Vagina (tissue), 2 donors: ENCODE data around the gene ETV5. TPM values are rescaled to one million over a fixed set of nuclear protein-coding genes. Genes with fewer than 3 reads are reported as not detected.

Experiments used
- DNase-seq, 2 donors: peaks; one replicate each; pipeline ENCODE4 v3.0.0-alpha.2; 2017; ENCODE audit errors: extremely low spot score in 2 of 2
- H3K27ac ChIP-seq: fragments of 200-600 bp; sonication (generic); one replicate; pipeline ENCODE4 v1.5.1; 2019
- H3K27me3 ChIP-seq: fragments of 200-600 bp; sonication (generic); one replicate; pipeline ENCODE4 v1.5.1; 2019
- H3K36me3 ChIP-seq, 2 donors: fragments of 200-600 bp; sonication (generic); one replicate each; pipeline ENCODE4 v1.5.1; 2017 to 2019
- H3K4me1 ChIP-seq: fragments of 200-600 bp; sonication (generic); one replicate; pipeline ENCODE4 v1.5.1; 2019
- H3K4me3 ChIP-seq, 2 donors: fragments of 200-600 bp; sonication (generic); 1 replicate in 1 of 2; 2 replicates in 1 of 2; pipeline ENCODE4 v1.5.1; 2016 to 2019
- H3K9me3 ChIP-seq: fragments of 200-600 bp; sonication (generic); one replicate; pipeline ENCODE4 v1.5.1; 2019
- POLR2A ChIP-seq, 2 donors: fragments of 450-650 bp; IDR thresholded peaks; one replicate each; pipeline ENCODE4 v1.6.1; 2017; ENCODE audit warnings: antibody characterized with exemption in 2 of 2, mild to moderate bottlenecking in 2 of 2, moderate library complexity in 2 of 2
- POLR2AphosphoS5 ChIP-seq, 2 donors: sonication (generic); formaldehyde crosslinking; IDR thresholded peaks; one replicate each; pipeline ENCODE4 v1.9.0; 2017; ENCODE audit warnings: antibody characterized with exemption in 2 of 2, mild to moderate bottlenecking in 2 of 2, low read depth in 1 of 2; ENCODE audit not compliant: insufficient read depth in 1 of 2
- intact Hi-C: fragments of 100-400 bp; cut with DNase I; formaldehyde crosslinking; loops from one replicate; pipeline ENCODE4 v1.15.1; 2023
- total RNA-seq: library from RNA; depleted of rRNA; stranded (reverse); fragments of >200 nt; gene quantifications from one replicate; pipeline ENCODE4 v1.2.3, GENCODE V29; 2016
- TF ChIP-seq, protein P1 (sequence below), 3 experiments: fragments of 450-650 bp in 2 of 3; fragments of 200-600 bp in 1 of 3; sonication (generic) in 1 of 3; IDR thresholded peaks; one replicate each; pipeline ENCODE4 v1.5.1; 2017 to 2019; ENCODE audit warnings: antibody characterized with exemption in 3 of 3, mild to moderate bottlenecking in 2 of 3, moderate library complexity in 2 of 3

ETV5 gene
- total RNA-seq, 1 donor from 2014 or later = 18.4 TPM

DNA sequence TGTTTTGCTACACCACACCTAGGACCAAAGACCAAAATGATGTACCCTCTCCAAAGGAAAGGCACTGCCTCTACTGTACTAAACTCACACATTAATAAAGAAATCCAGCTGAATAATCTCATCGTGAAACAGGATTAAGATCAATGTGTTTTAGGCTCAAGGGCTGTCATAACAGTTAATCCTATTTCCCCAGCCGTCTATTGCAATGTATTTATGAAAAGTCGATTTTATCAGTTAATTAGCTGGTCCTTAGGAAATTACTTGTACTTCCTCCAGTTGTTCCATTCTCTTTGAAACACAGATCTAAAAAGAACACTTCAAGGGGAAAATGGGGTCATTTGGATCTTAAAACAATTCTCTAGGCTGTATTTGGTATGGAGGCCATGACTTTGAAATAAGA, 8.5 kb downstream of the ETV5 start:
- TF ChIP-seq, protein P1, sequence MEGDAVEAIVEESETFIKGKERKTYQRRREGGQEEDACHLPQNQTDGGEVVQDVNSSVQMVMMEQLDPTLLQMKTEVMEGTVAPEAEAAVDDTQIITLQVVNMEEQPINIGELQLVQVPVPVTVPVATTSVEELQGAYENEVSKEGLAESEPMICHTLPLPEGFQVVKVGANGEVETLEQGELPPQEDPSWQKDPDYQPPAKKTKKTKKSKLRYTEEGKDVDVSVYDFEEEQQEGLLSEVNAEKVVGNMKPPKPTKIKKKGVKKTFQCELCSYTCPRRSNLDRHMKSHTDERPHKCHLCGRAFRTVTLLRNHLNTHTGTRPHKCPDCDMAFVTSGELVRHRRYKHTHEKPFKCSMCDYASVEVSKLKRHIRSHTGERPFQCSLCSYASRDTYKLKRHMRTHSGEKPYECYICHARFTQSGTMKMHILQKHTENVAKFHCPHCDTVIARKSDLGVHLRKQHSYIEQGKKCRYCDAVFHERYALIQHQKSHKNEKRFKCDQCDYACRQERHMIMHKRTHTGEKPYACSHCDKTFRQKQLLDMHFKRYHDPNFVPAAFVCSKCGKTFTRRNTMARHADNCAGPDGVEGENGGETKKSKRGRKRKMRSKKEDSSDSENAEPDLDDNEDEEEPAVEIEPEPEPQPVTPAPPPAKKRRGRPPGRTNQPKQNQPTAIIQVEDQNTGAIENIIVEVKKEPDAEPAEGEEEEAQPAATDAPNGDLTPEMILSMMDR (IDR thresholded peaks at IDR 0.05) = no peak
- TF ChIP-seq POLR2AphosphoS5 (IDR thresholded peaks at IDR 0.05; ENCODE audit: insufficient read depth in 1 of 2, low read depth in 1 of 2) = no peak
- TF ChIP-seq POLR2A (IDR thresholded peaks at IDR 0.05) = no peak
- Histone ChIP-seq H3K9me3 (no peaks in the 10 kb centered on the region), H3K4me1 (peaks cover 50% of the 10 kb centered on the region), H3K27me3 (no peaks in the 10 kb centered on the region), H3K4me3 (no peak overlapping the region), H3K27ac (no peak overlapping the region), H3K36me3 (no peaks in the 10 kb centered on the region)
- intact Hi-C loops = loop anchor here (10.0 kb wide), 1 partner anchor 464 kb away; the partner anchor contains the start of gene TBCCD1
- no peak for DNase-seq

DNA sequence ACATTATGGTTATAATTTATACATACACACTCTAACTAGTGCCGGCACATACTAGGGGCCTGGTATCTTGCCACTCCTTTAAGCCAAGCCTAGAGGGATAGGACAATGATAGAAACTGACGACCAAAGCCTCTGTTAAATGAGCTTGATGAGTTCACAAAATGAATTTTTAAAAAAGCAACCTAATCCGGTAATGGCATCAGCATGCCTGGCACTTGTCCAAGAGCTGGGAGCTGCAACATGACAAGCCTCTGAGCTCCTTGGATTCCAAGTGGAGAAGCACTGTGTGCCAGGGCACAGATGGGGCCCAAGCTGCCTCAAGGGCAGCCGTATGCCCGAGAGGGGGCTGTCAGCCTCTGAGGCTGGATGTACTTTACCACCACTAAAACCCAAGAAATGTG, 9.7 kb downstream of the ETV5 start:
- TF ChIP-seq, protein P1 (IDR thresholded peaks at IDR 0.05) = no peak
- TF ChIP-seq POLR2AphosphoS5 (IDR thresholded peaks at IDR 0.05; ENCODE audit: insufficient read depth in 1 of 2, low read depth in 1 of 2) = no peak
- TF ChIP-seq POLR2A (IDR thresholded peaks at IDR 0.05) = no peak
- Histone ChIP-seq H3K27ac (no peak overlapping the region), H3K27me3 (no peaks in the 10 kb centered on the region), H3K4me1 (peaks cover 50% of the 10 kb centered on the region), H3K9me3 (no peaks in the 10 kb centered on the region), H3K36me3 (no peaks in the 10 kb centered on the region), H3K4me3 (no peak overlapping the region)
- no peak for DNase-seq
- intact Hi-C loops = no loop called here

DNA sequence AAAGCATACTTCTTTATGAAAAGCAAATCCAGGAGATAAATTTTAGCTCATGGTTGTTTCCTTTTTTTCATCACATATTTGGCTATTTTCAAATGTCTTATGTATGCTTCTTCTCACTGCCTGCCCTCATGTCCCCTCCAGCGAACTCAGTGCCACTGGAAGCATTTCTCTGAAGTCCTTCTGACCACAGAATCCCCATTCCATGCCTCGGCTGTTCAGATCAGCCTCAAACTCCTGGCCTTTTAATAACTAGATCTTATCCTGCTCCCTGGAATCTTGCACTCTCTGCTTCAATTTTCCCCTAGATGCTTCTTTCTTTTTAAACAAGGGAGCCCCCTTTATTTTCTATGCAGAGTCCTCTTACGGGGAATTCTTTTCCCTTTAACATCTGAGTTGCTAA, 10.1 kb downstream of the ETV5 start:
- Histone ChIP-seq H3K27me3 (no peaks in the 10 kb centered on the region), H3K27ac (no peak overlapping the region), H3K36me3 (no peaks in the 10 kb centered on the region), H3K4me3 (no peak overlapping the region), H3K4me1 (peaks cover 47% of the 10 kb centered on the region), H3K9me3 (no peaks in the 10 kb centered on the region)
- TF ChIP-seq POLR2AphosphoS5 (IDR thresholded peaks at IDR 0.05; ENCODE audit: insufficient read depth in 1 of 2, low read depth in 1 of 2) (no peak), POLR2A (IDR thresholded peaks at IDR 0.05) (no peak)
- TF ChIP-seq, protein P1 (IDR thresholded peaks at IDR 0.05) = no peak
- DNase-seq = no peak
- intact Hi-C loops = no loop called here

DNA sequence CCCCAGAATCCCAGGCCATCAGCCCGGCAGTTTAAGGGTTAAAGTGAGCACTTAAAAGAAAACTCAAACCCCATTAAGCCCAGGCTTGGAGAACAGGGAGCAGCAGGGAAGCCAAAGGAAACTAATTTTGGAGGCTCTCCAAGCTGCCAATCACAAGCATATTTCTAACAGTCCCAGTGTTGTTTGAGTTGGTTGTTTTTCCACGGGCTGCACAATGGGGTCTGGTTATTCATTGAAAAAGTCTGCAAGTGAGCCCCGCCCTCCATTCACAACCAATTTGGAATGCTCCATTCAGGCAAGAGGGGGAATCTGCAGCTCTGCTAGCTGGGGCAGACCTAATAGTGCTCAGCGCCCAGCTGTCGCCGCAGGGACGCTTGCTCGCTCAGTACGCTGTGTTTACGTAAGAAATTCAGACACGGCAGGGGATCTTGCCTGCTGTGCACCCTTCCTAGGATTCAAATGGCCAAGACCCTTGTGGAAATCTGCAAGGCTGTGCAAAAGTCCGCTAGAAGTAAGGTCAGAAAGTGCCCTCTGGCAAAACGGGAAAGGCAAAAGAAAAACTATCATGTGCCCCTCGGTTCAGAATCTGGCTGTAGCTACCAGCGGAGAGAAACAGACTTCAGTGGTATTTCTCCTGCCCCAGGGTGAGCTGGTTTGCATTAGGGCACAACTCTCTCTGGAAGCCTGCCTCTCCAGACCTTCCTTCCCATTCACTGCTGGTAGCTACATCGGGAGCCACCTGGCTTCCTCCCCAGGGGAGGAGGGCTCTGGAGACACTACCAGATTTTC, 11.0 kb downstream of the ETV5 start:
- intact Hi-C loops = no loop called here
- Histone ChIP-seq H3K36me3 (no peaks in the 10 kb centered on the region), H3K4me3 (peak overlapping the region; percentile 32 to 42), H3K27me3 (no peaks in the 10 kb centered on the region), H3K27ac (no peak overlapping the region), H3K9me3 (no peaks in the 10 kb centered on the region), H3K4me1 (peaks cover 38% of the 10 kb centered on the region)
- DNase-seq = no peak
- TF ChIP-seq, protein P1 (IDR thresholded peaks at IDR 0.05) = no peak
- TF ChIP-seq POLR2AphosphoS5 (IDR thresholded peaks at IDR 0.05; ENCODE audit: insufficient read depth in 1 of 2, low read depth in 1 of 2) = peak in 1 of 2 donors; percentile 48
- no peak for TF ChIP-seq POLR2A (IDR thresholded peaks at IDR 0.05)

- no peak overlapping the region for H3K27ac ChIP-seq
- H3K27me3 ChIP-seq = no peaks in the 10 kb centered on the region
- H3K9me3 ChIP-seq = no peaks in the 10 kb centered on the region
- no peak for DNase-seq
- intact Hi-C loops = no loop called here
- peaks cover 35% of the 10 kb centered on the region for H3K4me1 ChIP-seq
- H3K36me3 ChIP-seq = no peaks in the 10 kb centered on the region
- no peak for TF ChIP-seq POLR2AphosphoS5 (IDR thresholded peaks at IDR 0.05; ENCODE audit: insufficient read depth in 1 of 2, low read depth in 1 of 2)
- TF ChIP-seq, protein P1 (IDR thresholded peaks at IDR 0.05) = no peak
- TF ChIP-seq POLR2A (IDR thresholded peaks at IDR 0.05) = no peak
- peak overlapping the region; percentile 32 to 42 for H3K4me3 ChIP-seq
Measured at GRCh38 chr3:186097317-186097662, 11.6 kb downstream of the ETV5 start.
